GM18505 (cell line): Measurements from ENCODE around the gene LRFN4.

Source experiments
- ATAC-seq: cut with Tn5 transposase; IDR thresholded peaks from one replicate; pipeline ENCODE4 v1.9.1; 2021; ENCODE audit not compliant: unreplicated experiment
- POLR2A ChIP-seq: IDR thresholded peaks from 4 replicates; pipeline ENCODE4 v1.6.1; 2011; ENCODE audit warnings: borderline replicate concordance; ENCODE audit not compliant: insufficient read depth, insufficient read length; ENCODE audit errors: extremely low read depth

LRFN4 gene

DNA sequence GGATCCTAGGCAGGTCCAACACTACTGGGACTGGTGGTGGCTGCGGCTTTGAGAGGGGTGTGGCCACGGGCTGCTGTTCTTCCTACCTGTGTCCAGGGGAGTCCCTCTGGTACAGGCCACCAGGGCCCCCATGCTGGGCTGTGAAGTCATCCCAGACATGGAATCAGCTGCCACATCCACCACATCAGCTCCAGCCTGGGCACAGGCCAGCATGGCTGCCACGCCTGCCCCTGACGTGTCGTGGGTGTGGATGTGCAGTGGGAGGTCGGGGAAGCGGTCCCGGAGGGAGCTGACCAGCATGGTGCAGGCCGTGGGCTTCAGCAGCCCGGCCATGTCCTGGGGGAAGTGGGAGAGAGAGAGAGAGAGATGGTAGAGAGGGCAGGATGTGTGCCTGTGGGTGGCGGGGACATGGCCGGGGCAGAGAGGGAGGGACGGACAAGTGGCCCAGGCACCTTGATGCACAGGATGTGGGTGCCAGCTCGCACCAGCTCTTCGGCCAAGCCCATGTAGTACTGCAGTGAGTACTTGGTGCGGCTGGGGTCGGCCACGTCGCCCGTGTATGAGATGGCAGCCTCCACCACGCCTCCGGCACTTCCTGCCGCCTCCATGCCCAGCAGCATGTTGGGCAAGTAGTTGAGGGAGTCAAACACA, 6.2 kb upstream of the LRFN4 start:
- ATAC-seq, result no peak

DNA sequence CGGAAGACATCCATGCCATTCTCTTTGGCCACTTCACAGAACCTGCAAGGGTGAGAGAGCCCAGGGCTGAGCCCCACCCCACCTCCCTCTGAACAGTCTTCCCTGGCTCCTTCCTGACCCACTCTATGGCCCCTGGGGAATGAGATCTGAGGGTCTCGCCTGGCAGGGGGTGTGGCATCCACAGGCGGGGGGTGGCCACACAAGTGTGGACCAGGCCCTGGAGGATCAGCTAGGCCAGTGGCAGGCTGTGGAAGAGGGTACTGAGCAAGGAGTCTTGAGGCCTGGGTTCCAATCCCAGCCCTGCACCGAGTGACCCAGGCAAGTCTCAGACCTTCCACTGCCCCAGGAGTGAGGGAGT, 5.6 kb upstream of the LRFN4 start:
- TF ChIP-seq POLR2A, result no peak
- ATAC-seq, result no peak

More for the DNA sequence above, 6.2 kb upstream of the LRFN4 start:
- no peak for TF ChIP-seq POLR2A

DNA sequence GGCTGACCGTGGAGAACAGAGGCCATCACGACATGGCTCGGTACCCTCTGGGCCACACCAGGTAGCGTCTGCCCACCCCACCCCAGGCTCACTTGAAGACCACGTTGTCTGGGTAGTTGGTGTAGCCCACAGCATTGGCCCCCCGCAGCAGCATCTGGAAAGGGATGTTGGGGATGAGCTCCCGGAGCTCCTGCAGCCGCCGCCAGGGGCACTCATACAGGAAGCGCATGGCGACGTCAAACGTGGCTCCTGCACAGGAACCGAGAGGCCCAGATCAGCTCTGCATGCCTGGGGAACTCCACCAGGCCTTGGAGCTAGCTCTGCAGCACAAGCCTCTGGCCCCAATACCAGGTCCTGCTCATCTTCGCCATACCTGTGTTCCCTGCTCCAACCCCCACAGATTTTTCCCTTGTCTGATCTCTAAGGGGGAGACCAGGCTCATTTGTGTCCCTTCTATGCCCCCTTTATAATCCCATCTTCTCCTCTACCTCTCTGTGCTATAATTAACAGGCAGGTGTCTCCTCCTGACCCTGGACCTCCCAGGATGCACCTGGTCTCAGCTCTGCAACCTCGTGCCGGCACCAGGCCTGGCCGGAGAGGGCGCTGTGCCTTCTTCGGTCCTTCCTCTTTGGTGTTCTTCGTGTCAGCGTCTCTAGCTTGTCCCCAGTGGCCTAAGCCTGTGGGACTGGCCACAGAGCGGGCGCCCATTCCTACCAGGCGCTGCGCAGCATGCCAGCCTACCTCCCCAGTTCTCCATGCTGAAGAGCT, 5.0 kb upstream of the LRFN4 start:
- TF ChIP-seq POLR2A, result no peak
- ATAC-seq, result no peak

- ATAC-seq, result no peak
- no peak for TF ChIP-seq POLR2A
Observed at GRCh38 chr11:66852466-66853241, 4.2 kb upstream of the LRFN4 start.

DNA sequence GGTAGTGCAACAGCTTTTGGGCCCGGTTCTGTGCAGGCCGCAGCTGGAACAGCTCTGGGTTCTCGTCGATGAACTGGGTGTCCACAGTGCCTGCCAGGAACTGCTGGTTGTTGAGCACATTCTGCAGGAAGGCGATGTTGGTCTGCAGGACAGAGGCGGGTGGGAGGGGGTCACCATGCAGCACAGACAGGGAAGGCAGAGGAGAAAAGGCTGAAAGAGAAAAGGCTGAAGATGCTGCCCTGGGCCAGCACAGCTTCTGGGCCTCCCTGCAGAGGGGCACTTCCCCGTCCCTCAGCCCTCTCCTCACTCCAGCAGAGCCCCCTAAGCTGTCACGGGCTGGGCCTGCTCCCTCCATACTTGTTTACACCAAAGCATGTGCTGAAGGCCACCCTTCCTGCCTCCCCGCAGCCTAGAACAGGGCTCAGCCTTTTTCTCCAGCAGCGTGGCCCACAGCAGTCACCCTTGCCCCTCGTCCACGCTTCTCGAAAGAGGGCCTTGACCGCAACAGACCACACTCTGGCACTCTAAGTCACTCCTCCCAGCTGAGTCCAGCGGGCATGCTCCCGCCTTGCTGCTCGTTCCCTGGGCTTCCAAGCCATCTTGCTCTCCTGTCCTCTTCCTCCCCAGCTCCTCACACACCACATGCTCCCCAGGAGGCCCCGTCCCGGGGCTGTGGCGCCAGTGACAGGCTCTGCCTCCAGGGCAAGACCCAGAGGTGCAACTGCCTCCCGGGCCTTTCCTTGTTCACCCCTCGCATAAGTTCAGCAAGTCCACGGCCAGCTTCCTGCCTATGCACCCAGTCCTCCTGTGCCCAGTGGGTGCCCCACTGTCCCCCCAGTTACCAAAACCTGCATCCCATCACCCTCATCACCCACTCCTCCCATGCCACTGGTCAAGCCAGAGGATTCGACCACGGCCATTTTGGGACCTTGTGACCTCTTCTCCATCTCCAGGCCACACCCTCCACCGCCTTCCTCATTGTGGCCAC, 3.3 kb upstream of the LRFN4 start:
- no peak for ATAC-seq
- TF ChIP-seq POLR2A, result no peak

DNA sequence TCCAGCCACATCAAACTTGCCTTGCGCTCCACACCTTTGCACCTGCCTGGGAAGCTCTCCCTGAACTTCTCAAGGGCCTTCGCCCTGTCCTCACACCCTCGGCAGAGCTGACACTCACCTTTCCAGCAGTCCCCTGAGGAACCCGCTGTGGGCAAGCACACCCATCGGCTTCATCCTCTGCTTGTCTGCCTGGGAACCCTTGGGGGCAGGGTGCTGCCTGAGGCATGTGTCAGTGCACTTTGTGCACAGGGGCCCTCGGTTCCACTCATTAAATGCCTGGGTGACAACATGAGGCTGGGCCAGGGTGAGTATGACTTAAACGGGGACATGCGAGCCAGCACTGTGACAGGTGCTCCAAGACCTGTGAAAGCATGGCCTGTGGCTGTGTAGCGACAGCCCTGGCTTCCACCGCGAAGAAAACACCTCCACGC, 2.6 kb upstream of the LRFN4 start:
- TF ChIP-seq POLR2A, result no peak
- ATAC-seq, result no peak

GRCh38 chr11:66854729-66855211, 2.1 kb upstream of the LRFN4 start:
- no peak for ATAC-seq

GRCh38 chr11:66855574-66856495, 1.0 kb upstream of the LRFN4 start:
- TF ChIP-seq POLR2A, result peak; percentile 81
- ATAC-seq, result peak; percentile 61

More at GRCh38 chr11:66854729-66855211, 2.1 kb upstream of the LRFN4 start:
- no peak for TF ChIP-seq POLR2A

GRCh38 chr11:66857234-66857926, 516 bp downstream of the LRFN4 start:
- no peak for TF ChIP-seq POLR2A
- no peak for ATAC-seq

DNA sequence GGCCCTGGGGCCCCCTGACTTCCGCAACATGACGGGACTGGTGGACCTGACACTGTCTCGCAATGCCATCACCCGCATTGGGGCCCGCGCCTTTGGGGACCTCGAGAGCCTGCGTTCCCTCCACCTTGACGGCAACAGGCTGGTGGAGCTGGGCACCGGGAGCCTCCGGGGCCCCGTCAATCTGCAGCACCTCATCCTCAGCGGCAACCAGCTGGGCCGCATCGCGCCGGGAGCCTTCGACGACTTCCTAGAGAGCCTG, 992 bp downstream of the LRFN4 start:
- TF ChIP-seq POLR2A, result no peak
- no peak for ATAC-seq

- no peak for ATAC-seq
- no peak for TF ChIP-seq POLR2A
Observed at GRCh38 chr11:66858186-66858938, 1.5 kb downstream of the LRFN4 start.
